DND-41 (cell line): ENCODE data around the gene RPL11.

Experiments
- ATAC-seq: fragments of 200-7000 bp; cut with Tn5 transposase; 3 replicates; pipeline ENCODE4 v1.9.1; 2021; ENCODE audit warnings: low read depth; ENCODE audit not compliant: insufficient read depth
- DNase-seq: peaks from one replicate; pipeline ENCODE4 v3.0.0-alpha.2; 2020
- H2AFZ ChIP-seq: 2 replicates; pipeline ENCODE4 v1.6.0; 2012; ENCODE audit warnings: low read depth, low read length
- H3K27ac ChIP-seq: 2 replicates; pipeline ENCODE4 v1.5.1; 2012; ENCODE audit warnings: low read length, inconsistent platforms
- H3K27me3 ChIP-seq: fragments of 200-600 bp; sonication (generic); 2 replicates; pipeline ENCODE4 v1.6.0; 2012; ENCODE audit warnings: low read length, mild to moderate bottlenecking, inconsistent platforms; ENCODE audit not compliant: insufficient read depth, poor library complexity
- H3K36me3 ChIP-seq: 2 replicates; pipeline ENCODE4 v1.5.1; 2012; ENCODE audit warnings: low read length, inconsistent platforms; ENCODE audit not compliant: insufficient read depth
- H3K4me1 ChIP-seq: 2 replicates; pipeline ENCODE4 v1.5.1; 2012; ENCODE audit warnings: mild to moderate bottlenecking, low read length; ENCODE audit not compliant: insufficient read depth
- H3K4me2 ChIP-seq: 2 replicates; pipeline ENCODE4 v1.6.0; 2012; ENCODE audit warnings: mild to moderate bottlenecking, moderate library complexity, low read length, inconsistent platforms; ENCODE audit not compliant: insufficient read depth
- H3K4me3 ChIP-seq, 2 experiments: fragments of 200-600 bp in 1 of 2; shearing (Covaris generic) in 1 of 2; 2 replicates each; pipeline ENCODE4 v1.5.1; 2012 to 2016; ENCODE audit warnings: inconsistent platforms in 2 of 2, low read length in 2 of 2, mild to moderate bottlenecking in 2 of 2, low read depth in 1 of 2, moderate library complexity in 1 of 2
- H3K79me2 ChIP-seq: 2 replicates; pipeline ENCODE4 v1.6.0; 2012; ENCODE audit warnings: low read length, inconsistent platforms; ENCODE audit not compliant: insufficient read depth
- H3K9ac ChIP-seq: 2 replicates; pipeline ENCODE4 v1.6.0; 2012; ENCODE audit warnings: low read depth, mild to moderate bottlenecking, inconsistent platforms, low read length, moderate library complexity
- H3K9me3 ChIP-seq: 2 replicates; pipeline ENCODE4 v1.5.1; 2012; ENCODE audit warnings: low read length, moderate library complexity, mild to moderate bottlenecking, inconsistent platforms; ENCODE audit not compliant: insufficient read depth, severe bottlenecking
- H4K20me1 ChIP-seq: 2 replicates; pipeline ENCODE4 v1.6.0; 2012; ENCODE audit warnings: low read length; ENCODE audit not compliant: insufficient read depth
- EZH2 ChIP-seq: IDR thresholded peaks from 3 replicates; pipeline ENCODE4 v1.6.1; 2012; ENCODE audit warnings: borderline replicate concordance, low read depth, mild to moderate bottlenecking, moderate library complexity, low read length, inconsistent platforms; ENCODE audit not compliant: severe bottlenecking
- TF ChIP-seq, protein P1 (sequence below): IDR thresholded peaks from 2 replicates; pipeline ENCODE4 v1.5.1; 2012; ENCODE audit warnings: borderline replicate concordance, low read length, moderate library complexity, mild to moderate bottlenecking; ENCODE audit not compliant: poor library complexity, severe bottlenecking; ENCODE audit errors: extremely low read depth

The RPL11 gene

DNA sequence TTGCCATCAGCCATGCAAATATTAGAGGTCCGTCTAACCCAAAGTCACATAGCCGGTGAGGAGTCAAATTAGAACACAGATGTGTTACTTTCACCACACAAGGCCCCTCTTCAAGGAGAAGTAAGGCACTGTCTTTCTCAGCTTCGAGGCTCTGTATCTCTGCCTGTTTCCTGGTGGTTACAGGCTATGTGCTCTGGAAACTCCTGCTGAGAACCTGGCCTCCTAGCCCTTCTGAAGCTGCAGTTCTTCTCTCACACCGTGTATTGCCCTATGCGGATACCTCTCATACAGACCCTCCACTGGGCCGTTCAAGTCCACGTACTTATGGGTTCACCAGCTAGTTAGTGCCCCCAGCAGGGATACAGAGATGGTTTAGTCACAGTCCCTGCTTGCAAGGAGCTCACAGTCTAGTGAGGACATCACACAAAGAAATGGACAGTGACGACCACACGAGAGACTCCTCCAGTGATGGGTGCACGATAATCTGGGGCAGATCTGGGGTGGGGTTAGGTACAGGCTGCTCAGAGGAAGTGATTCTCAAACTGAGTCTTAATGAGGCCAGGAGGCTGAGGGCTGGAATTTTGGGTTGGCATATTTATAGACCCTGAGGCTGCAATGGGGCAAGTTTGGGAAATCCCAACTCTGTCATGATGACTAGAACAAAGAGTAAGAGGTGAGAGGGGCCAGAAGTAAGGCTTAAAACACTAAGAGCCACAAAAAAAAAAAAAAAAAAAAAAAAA lies 28.8 kb downstream of the RPL11 start:
- Histone ChIP-seq H3K27ac (no peak overlapping the region), H3K9ac (no peak overlapping the region), H4K20me1 (no peaks in the 10 kb centered on the region), H3K4me3 (no peak overlapping the region), H2AFZ (no peak overlapping the region), H3K4me2 (no peak overlapping the region), H3K36me3 (no peaks in the 10 kb centered on the region), H3K79me2 (no peaks in the 10 kb centered on the region), H3K27me3 (no peaks in the 10 kb centered on the region), H3K9me3 (no peaks in the 10 kb centered on the region), H3K4me1 (no peaks in the 10 kb centered on the region)
- TF ChIP-seq, protein P1, sequence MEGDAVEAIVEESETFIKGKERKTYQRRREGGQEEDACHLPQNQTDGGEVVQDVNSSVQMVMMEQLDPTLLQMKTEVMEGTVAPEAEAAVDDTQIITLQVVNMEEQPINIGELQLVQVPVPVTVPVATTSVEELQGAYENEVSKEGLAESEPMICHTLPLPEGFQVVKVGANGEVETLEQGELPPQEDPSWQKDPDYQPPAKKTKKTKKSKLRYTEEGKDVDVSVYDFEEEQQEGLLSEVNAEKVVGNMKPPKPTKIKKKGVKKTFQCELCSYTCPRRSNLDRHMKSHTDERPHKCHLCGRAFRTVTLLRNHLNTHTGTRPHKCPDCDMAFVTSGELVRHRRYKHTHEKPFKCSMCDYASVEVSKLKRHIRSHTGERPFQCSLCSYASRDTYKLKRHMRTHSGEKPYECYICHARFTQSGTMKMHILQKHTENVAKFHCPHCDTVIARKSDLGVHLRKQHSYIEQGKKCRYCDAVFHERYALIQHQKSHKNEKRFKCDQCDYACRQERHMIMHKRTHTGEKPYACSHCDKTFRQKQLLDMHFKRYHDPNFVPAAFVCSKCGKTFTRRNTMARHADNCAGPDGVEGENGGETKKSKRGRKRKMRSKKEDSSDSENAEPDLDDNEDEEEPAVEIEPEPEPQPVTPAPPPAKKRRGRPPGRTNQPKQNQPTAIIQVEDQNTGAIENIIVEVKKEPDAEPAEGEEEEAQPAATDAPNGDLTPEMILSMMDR = no peak
- TF ChIP-seq EZH2 = no peak
- no peak for ATAC-seq
- no peak for DNase-seq

DNA sequence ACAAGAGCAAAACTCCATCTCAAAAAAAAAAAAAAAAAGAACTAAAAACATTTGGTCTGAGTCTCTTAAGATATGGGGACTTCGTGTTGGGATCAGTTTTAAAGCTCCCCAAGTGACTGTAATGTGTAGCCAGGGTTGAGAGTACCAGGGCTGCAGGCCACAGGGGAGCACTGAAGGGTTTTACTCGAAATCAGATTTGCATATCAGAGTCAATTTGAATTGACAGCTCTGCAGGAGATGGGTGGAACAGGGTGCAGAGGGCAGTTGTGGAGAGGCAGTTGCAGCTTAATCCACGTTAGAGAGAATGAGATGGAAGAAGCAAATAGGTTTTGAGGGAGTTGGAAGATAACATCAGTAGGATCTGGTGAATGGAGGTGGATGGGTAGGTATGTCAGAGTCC lies 31.0 kb downstream of the RPL11 start:
- no peaks in the 10 kb centered on the region for H3K9me3 ChIP-seq
- H3K4me1 ChIP-seq = no peaks in the 10 kb centered on the region
- H3K4me3 ChIP-seq = no peak overlapping the region
- H2AFZ ChIP-seq = no peak overlapping the region
- no peak for ATAC-seq
- H4K20me1 ChIP-seq = no peaks in the 10 kb centered on the region
- no peak overlapping the region for H3K27ac ChIP-seq
- H3K27me3 ChIP-seq = no peaks in the 10 kb centered on the region
- DNase-seq = no peak
- H3K79me2 ChIP-seq = no peaks in the 10 kb centered on the region
- TF ChIP-seq, protein P1 = no peak
- no peak for TF ChIP-seq EZH2
- no peak overlapping the region for H3K9ac ChIP-seq
- no peaks in the 10 kb centered on the region for H3K36me3 ChIP-seq
- H3K4me2 ChIP-seq = no peak overlapping the region

DNA sequence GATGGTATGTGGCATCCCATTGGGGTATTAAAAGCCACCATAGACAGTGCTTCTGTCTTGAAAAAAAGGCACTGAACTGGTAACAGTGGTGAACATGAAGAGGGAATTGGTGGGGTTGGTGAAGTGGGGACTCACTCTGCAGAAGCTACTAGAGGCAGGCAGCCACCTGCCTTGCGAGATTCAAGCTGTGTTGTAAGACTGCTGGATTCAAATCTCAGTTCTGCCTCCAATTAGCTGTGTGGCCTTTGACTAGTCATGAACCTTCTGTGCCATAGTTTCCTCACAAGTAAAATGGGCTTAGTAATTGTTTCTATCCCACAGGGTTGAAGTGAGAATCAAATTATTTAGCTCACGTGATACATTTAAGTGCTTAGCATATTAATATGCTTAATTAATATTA lies 35.1 kb downstream of the RPL11 start:
- Histone ChIP-seq H3K9ac (no peak overlapping the region), H3K27me3 (no peaks in the 10 kb centered on the region), H3K9me3 (no peaks in the 10 kb centered on the region), H3K79me2 (peaks cover 2% of the 10 kb centered on the region; the same call in 1 of the 2 replicates), H3K4me2 (no peak overlapping the region), H3K36me3 (no peaks in the 10 kb centered on the region), H2AFZ (no peak overlapping the region), H3K27ac (no peak overlapping the region), H3K4me3 (no peak overlapping the region), H4K20me1 (peaks cover 5% of the 10 kb centered on the region; the same call in 1 of the 2 replicates), H3K4me1 (no peaks in the 10 kb centered on the region)
- TF ChIP-seq, protein P1 = no peak
- no peak for TF ChIP-seq EZH2
- DNase-seq (no peak), ATAC-seq (no peak)
